ENCODE data around the gene OSGIN1.

DNA sequence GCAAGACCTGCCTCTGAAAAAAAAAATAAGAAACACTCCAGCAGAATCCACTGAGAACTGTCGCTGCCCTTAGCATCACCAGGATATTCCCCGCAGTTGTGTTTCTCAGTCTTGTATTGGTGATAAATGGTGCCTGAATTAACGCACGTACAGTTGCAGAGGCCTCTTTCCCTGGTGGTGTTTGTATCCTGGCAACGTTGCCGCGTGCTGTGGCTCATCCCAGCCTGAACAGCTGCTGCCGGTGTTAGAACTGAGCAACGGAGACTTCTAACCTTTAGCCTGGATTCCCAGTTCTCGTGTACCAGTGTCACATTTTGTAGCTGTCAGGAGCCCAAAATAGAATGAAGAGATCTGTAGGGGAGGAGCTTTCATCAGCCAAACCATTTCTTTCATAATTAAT is 49.3 kb upstream of the OSGIN1 start:
- TF ChIP-seq EZH2 (IDR thresholded peaks at IDR 0.05; ENCODE audit: borderline replicate concordance, low read length) = no peak
- TF ChIP-seq, protein P1, sequence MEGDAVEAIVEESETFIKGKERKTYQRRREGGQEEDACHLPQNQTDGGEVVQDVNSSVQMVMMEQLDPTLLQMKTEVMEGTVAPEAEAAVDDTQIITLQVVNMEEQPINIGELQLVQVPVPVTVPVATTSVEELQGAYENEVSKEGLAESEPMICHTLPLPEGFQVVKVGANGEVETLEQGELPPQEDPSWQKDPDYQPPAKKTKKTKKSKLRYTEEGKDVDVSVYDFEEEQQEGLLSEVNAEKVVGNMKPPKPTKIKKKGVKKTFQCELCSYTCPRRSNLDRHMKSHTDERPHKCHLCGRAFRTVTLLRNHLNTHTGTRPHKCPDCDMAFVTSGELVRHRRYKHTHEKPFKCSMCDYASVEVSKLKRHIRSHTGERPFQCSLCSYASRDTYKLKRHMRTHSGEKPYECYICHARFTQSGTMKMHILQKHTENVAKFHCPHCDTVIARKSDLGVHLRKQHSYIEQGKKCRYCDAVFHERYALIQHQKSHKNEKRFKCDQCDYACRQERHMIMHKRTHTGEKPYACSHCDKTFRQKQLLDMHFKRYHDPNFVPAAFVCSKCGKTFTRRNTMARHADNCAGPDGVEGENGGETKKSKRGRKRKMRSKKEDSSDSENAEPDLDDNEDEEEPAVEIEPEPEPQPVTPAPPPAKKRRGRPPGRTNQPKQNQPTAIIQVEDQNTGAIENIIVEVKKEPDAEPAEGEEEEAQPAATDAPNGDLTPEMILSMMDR (conservative IDR thresholded peaks at IDR 0.05 in 1 of 2, IDR thresholded peaks at IDR 0.05 in 1 of 2; ENCODE audit: extremely low read depth in 1 of 2, insufficient read depth in 1 of 2, low read depth in 1 of 2, low read length in 2 of 2) = no peak
